ENCODE measurements around the gene SUV39H2.
"Not testable (repeated sequence)": the region's sequence is repeated elsewhere in the genome, so short reads cannot be mapped to it uniquely, and the experiment has no call there.

DNA sequence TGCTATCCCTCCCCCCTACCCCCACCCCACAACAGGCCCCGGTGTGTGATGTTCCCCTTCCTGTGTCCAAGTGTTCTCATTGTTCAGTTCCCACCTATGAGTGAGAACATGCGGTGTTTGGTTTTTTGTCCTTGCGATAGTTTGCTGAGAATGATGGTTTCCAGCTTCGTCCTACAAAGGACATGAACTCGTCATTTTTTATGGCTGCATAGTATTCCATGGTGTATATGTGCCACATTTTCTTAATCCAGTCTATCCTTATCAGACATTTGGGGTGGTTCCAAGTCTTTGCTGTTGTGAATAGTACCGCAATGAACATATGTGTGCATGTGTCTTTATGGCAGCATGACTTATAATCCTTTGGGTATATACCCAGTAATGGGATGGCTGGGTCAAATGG lies 14.2 kb upstream of the SUV39H2 start:
- not testable (repeated sequence) for TF ChIP-seq CHD4 (IDR thresholded peaks at IDR 0.05); EZH2 (IDR thresholded peaks at IDR 0.05; ENCODE audit: borderline replicate concordance, control insufficient read depth, low read depth, low read length); ZSCAN29 (IDR thresholded peaks at IDR 0.05)
- TF ChIP-seq, protein P1, sequence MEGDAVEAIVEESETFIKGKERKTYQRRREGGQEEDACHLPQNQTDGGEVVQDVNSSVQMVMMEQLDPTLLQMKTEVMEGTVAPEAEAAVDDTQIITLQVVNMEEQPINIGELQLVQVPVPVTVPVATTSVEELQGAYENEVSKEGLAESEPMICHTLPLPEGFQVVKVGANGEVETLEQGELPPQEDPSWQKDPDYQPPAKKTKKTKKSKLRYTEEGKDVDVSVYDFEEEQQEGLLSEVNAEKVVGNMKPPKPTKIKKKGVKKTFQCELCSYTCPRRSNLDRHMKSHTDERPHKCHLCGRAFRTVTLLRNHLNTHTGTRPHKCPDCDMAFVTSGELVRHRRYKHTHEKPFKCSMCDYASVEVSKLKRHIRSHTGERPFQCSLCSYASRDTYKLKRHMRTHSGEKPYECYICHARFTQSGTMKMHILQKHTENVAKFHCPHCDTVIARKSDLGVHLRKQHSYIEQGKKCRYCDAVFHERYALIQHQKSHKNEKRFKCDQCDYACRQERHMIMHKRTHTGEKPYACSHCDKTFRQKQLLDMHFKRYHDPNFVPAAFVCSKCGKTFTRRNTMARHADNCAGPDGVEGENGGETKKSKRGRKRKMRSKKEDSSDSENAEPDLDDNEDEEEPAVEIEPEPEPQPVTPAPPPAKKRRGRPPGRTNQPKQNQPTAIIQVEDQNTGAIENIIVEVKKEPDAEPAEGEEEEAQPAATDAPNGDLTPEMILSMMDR (IDR thresholded peaks at IDR 0.05 in 2 of 3, conservative IDR thresholded peaks at IDR 0.05 in 1 of 3; ENCODE audit: control insufficient read depth in 2 of 3, extremely low read depth in 1 of 3, insufficient read depth in 1 of 3, low read depth in 3 of 3, low read length in 3 of 3) = not testable (repeated sequence)

Measured in GM12878 (cell line).